GM21737 (cell line): ENCODE data around the gene KBTBD3.
A peak's percentile ranks its signal among the peaks of the same experiment; 100 is the strongest.

ENCODE experiments used
- ATAC-seq: cut with Tn5 transposase; IDR thresholded peaks from one replicate; pipeline ENCODE4 v1.9.1; 2021; ENCODE audit warnings: mild to moderate bottlenecking, moderate library complexity; ENCODE audit not compliant: unreplicated experiment

KBTBD3 gene

GRCh38 chr11:106076919-106077608 lies at the start of gene KBTBD3:
KBTBD3 (minus strand) TSS chr11:106077347; CDS start chr11:106059097, 18,250 bp downstream.
- ATAC-seq, result peak; percentile 96

GRCh38 chr11:106121570-106122320 lies 44.6 kb upstream of the KBTBD3 start:
- ATAC-seq, result no peak

GRCh38 chr11:106105986-106106385 lies 28.8 kb upstream of the KBTBD3 start:
- no peak for ATAC-seq

- no peak for ATAC-seq
Observed at GRCh38 chr11:106101819-106102218, 24.7 kb upstream of the KBTBD3 start.

GRCh38 chr11:106101370-106101769 lies 24.2 kb upstream of the KBTBD3 start:
- ATAC-seq, result no peak

GRCh38 chr11:106098893-106099553 lies 21.9 kb upstream of the KBTBD3 start:
- ATAC-seq, result no peak

- ATAC-seq, result no peak
Observed at GRCh38 chr11:106092446-106092845, 15.3 kb upstream of the KBTBD3 start.

GRCh38 chr11:106091480-106092123 lies 14.5 kb upstream of the KBTBD3 start:
- ATAC-seq, result peak; percentile 97

GRCh38 chr11:106088896-106089295 lies 11.7 kb upstream of the KBTBD3 start:
- ATAC-seq, result no peak

GRCh38 chr11:106087815-106088435 lies 10.8 kb upstream of the KBTBD3 start:
- ATAC-seq, result no peak

- ATAC-seq, result no peak
Observed at GRCh38 chr11:106086850-106087249, 9.7 kb upstream of the KBTBD3 start.

- no peak for ATAC-seq
Observed at GRCh38 chr11:106086135-106086534, 9.0 kb upstream of the KBTBD3 start.

- ATAC-seq, result no peak
Observed at GRCh38 chr11:106082096-106082495, 4.9 kb upstream of the KBTBD3 start.

- ATAC-seq, result peak; percentile 18
Observed at GRCh38 chr11:106077609-106078455, 685 bp upstream of the KBTBD3 start, which contains the start of gene AASDHPPT. AASDHPPT (plus strand) TSS chr11:106077662; CDS start chr11:106077711, 49 bp downstream.

- no peak for ATAC-seq
Observed at GRCh38 chr11:106076171-106076918, 802 bp downstream of the KBTBD3 start.

- no peak for ATAC-seq
Observed at GRCh38 chr11:106072804-106073203, 4.3 kb downstream of the KBTBD3 start.

- ATAC-seq, result no peak
Observed at GRCh38 chr11:106070606-106071005, 6.5 kb downstream of the KBTBD3 start.

- no peak for ATAC-seq
Observed at GRCh38 chr11:106063009-106063408, 14.1 kb downstream of the KBTBD3 start.
